IMR-90 (cell line): ENCODE data around the gene EXOC4. TPM values are rescaled to one million over a fixed set of nuclear protein-coding genes. Genes with fewer than 3 reads are reported as not detected.

Experiments used
- ATAC-seq: fragments of 200-7000 bp; cut with Tn5 transposase; 2 replicates; pipeline ENCODE4 v1.9.1; 2020; ENCODE audit warnings: low read depth, mild to moderate bottlenecking, moderate library complexity
- BruUV-seq: library from RNA; stranded (reverse); fragments of 400-500 nt; replicated peaks from 2 replicates; lab custom pipeline; 2021; lab: Mats Ljungman, UMichigan
- CTCF ChIA-PET: fragments of 300-600 bp; formaldehyde crosslinking; extraction: SDS; loops from one replicate; lab custom pipeline; 2021; ENCODE audit warnings: antibody characterized with exemption; lab: Yijun Ruan, JAX
- POLR2A ChIA-PET: fragments of 300-600 bp; sonication (Branson Sonifier 250); formaldehyde crosslinking; loops from one replicate; lab custom pipeline; 2022; ENCODE audit warnings: antibody characterized with exemption; ENCODE audit not compliant: unreplicated experiment; lab: Charles Lee
- DNase-seq: peaks from one replicate; pipeline ENCODE4 v3.0.0; 2013
- H2AFZ ChIP-seq: replicated peaks from 2 replicates; pipeline ENCODE3; 2013; ENCODE audit warnings: low read length, mild to moderate bottlenecking; ENCODE audit not compliant: poor library complexity
- H2AK5ac ChIP-seq: 2 replicates; pipeline ENCODE4 v1.6.1; 2013; ENCODE audit warnings: low read depth, low read length, inconsistent platforms
- H2AK9ac ChIP-seq: replicated peaks from 2 replicates; pipeline ENCODE3; 2013; ENCODE audit warnings: mild to moderate bottlenecking, low read depth, low read length, moderate library complexity; ENCODE audit not compliant: poor library complexity
- H2BK120ac ChIP-seq: 2 replicates; pipeline ENCODE4 v1.6.1; 2013; ENCODE audit warnings: low read depth, low read length, inconsistent platforms
- H2BK15ac ChIP-seq: 3 replicates; pipeline ENCODE4 v1.6.1; 2013; ENCODE audit warnings: low read depth, low read length, inconsistent platforms
- H2BK20ac ChIP-seq: 2 replicates; pipeline ENCODE4 v1.6.1; 2013; ENCODE audit warnings: low read depth, mild to moderate bottlenecking, inconsistent platforms, low read length, moderate library complexity
- H2BK5ac ChIP-seq: 2 replicates; pipeline ENCODE4 v1.6.1; 2013; ENCODE audit warnings: mild to moderate bottlenecking, low read depth, low read length, inconsistent platforms; ENCODE audit not compliant: poor library complexity, severe bottlenecking
- H3K14ac ChIP-seq: replicated peaks from 2 replicates; pipeline ENCODE4 v1.6.1; 2013; ENCODE audit warnings: low read depth, low read length, inconsistent platforms
- H3K18ac ChIP-seq: 2 replicates; pipeline ENCODE4 v1.6.1; 2013; ENCODE audit warnings: low read depth, low read length, control low read depth
- H3K23ac ChIP-seq: 2 replicates; pipeline ENCODE4 v1.6.1; 2013; ENCODE audit warnings: low read depth, low read length, inconsistent platforms
- H3K27ac ChIP-seq: 2 replicates; pipeline ENCODE4 v1.5.1; 2013; ENCODE audit warnings: mild to moderate bottlenecking, control low read depth, low read length; ENCODE audit not compliant: insufficient read depth
- H3K27me3 ChIP-seq: 2 replicates; pipeline ENCODE4 v1.6.1; 2013; ENCODE audit warnings: low read length; ENCODE audit not compliant: control insufficient read depth, insufficient read depth
- H3K36me3 ChIP-seq: 2 replicates; pipeline ENCODE4 v1.6.1; 2013; ENCODE audit warnings: low read length, mixed read lengths; ENCODE audit not compliant: control insufficient read depth, insufficient read depth
- H3K4ac ChIP-seq: 2 replicates; pipeline ENCODE4 v1.6.1; 2013; ENCODE audit warnings: low read depth, low read length, inconsistent platforms
- H3K4me1 ChIP-seq: 2 replicates; pipeline ENCODE4 v1.6.1; 2013; ENCODE audit warnings: low read length, mixed read lengths; ENCODE audit not compliant: control insufficient read depth, insufficient read depth
- H3K4me2 ChIP-seq: 2 replicates; pipeline ENCODE4 v1.6.1; 2013; ENCODE audit warnings: low read depth, mild to moderate bottlenecking, control low read depth, low read length, moderate library complexity
- H3K4me3 ChIP-seq: 2 replicates; pipeline ENCODE4 v1.5.1; 2013; ENCODE audit warnings: low read depth, mild to moderate bottlenecking, control low read depth, low read length, moderate library complexity; ENCODE audit not compliant: insufficient read depth
- H3K56ac ChIP-seq: 2 replicates; pipeline ENCODE4 v1.6.1; 2013; ENCODE audit warnings: low read length, inconsistent platforms; ENCODE audit not compliant: insufficient read depth; ENCODE audit errors: extremely low read depth
- H3K79me1 ChIP-seq, 2 experiments: 2 replicates each; pipeline ENCODE4 v1.6.1; 2013; ENCODE audit warnings: low read length in 2 of 2, inconsistent platforms in 1 of 2, low read depth in 1 of 2
- H3K9ac ChIP-seq: 2 replicates; pipeline ENCODE4 v1.6.1; 2013; ENCODE audit warnings: low read depth, low read length, control low read depth
- H3K9me1 ChIP-seq: 2 replicates; pipeline ENCODE4 v1.6.1; 2013; ENCODE audit warnings: low read length, inconsistent platforms; ENCODE audit not compliant: insufficient read depth
- H3K9me3 ChIP-seq: 2 replicates; pipeline ENCODE4 v1.6.1; 2013; ENCODE audit warnings: low read length; ENCODE audit not compliant: control insufficient read depth, insufficient read depth
- H4K20me1 ChIP-seq: 2 replicates; pipeline ENCODE4 v1.6.1; 2013; ENCODE audit warnings: low read length, inconsistent platforms; ENCODE audit not compliant: insufficient read depth
- H4K5ac ChIP-seq: 2 replicates; pipeline ENCODE4 v1.6.1; 2013; ENCODE audit warnings: mild to moderate bottlenecking, low read depth, low read length, control low read depth
- H4K8ac ChIP-seq, 2 experiments: 2 replicates each; pipeline ENCODE4 v1.6.1; 2013; ENCODE audit warnings: low read depth in 2 of 2, low read length in 2 of 2, control low read depth in 1 of 2, inconsistent platforms in 1 of 2
- H4K91ac ChIP-seq: 2 replicates; pipeline ENCODE4 v1.6.1; 2013; ENCODE audit warnings: low read depth, low read length, inconsistent platforms; ENCODE audit not compliant: insufficient read depth
- ELK1 ChIP-seq: fragments of 150-350 bp; IDR thresholded peaks from 2 replicates; pipeline ENCODE4 v1.6.1; 2016; ENCODE audit warnings: low read depth, mild to moderate bottlenecking, low read length, moderate library complexity, borderline replicate concordance
- MAFK ChIP-seq: IDR thresholded peaks from 2 replicates; pipeline ENCODE4 v1.6.1; 2012; ENCODE audit warnings: low read depth, low read length, improper control_type of control experiment
- MAZ ChIP-seq: IDR thresholded peaks from 2 replicates; pipeline ENCODE4 v1.6.1; 2012; ENCODE audit warnings: low read depth, mild to moderate bottlenecking, low read length, improper control_type of control experiment, moderate library complexity, borderline replicate concordance
- NFE2L2 ChIP-seq: fragments of 150-350 bp; IDR thresholded peaks from 2 replicates; pipeline ENCODE4 v1.6.1; 2016; ENCODE audit warnings: low read depth, mild to moderate bottlenecking, low read length
- WGBS, 2 experiments: methylation state at CpG; one replicate each; pipeline versions ENCODE4 v1.1.5 to v1.1.7; 2013; ENCODE audit warnings: missing lambda C conversion rate in 2 of 2; ENCODE audit not compliant: insufficient read length in 1 of 2; ENCODE audit errors: extremely low coverage in 2 of 2; 5-methylcytosine and 5-hydroxymethylcytosine counted together
- dilution Hi-C: fragments of 300-500 bp; cut with HindIII; formaldehyde crosslinking; loops from one replicate; pipeline ENCODE4 v1.14.3; 2018; ENCODE audit warnings: low sequenced_read_pairs; ENCODE audit not compliant: unreplicated experiment
- in situ Hi-C: fragments of 300-500 bp; cut with MboI; formaldehyde crosslinking; loops from 3 replicates; pipeline ENCODE4 v1.14.3; 2019; ENCODE audit warnings: low sequenced_read_pairs, inconsistent platforms, mixed read lengths
- intact Hi-C: fragments of 100-400 bp; cut with micrococcal nuclease; formaldehyde crosslinking; loops from 2 replicates; pipeline ENCODE4 v1.10.0; 2022
- polyA plus RNA-seq, 3 experiments: library from polyadenylated mRNA; depleted of rRNA; stranded (reverse); fragments of >200 nt; gene quantifications; 2 replicates each; pipeline ENCODE4 v1.2.3, GENCODE V29; 2012; ENCODE audit warnings: low replicate concordance in 1 of 3
- total RNA-seq: library from RNA; depleted of rRNA; stranded (reverse); fragments of >200 nt; gene quantifications from 2 replicates; pipeline ENCODE4 v1.2.3, GENCODE V29; 2012

Gene EXOC4
- total and polyA plus RNA-seq, 2 of the 4 experiments (the other 2 are of a cell fraction): 25.4 to 94.6 TPM

- Histone ChIP-seq H3K18ac (no peak overlapping the region), H2BK120ac (no peak overlapping the region), H3K9me3 (no peaks in the 10 kb centered on the region), H3K4me1 (no peaks in the 10 kb centered on the region), H2BK20ac (no peak overlapping the region), H4K20me1 (no peaks in the 10 kb centered on the region), H3K4me3 (no peak overlapping the region), H2BK5ac (no peak overlapping the region), H2BK15ac (no peak overlapping the region), H3K79me1 (no peaks in the 10 kb centered on the region; a peak in 1 of 4 replicates), H2AK9ac (no peak overlapping the region), H3K9me1 (peaks cover 2% of the 10 kb centered on the region; the same call in 1 of the 2 replicates), H4K5ac (no peak overlapping the region), H3K14ac (no peak overlapping the region), H4K91ac (no peak overlapping the region), H2AFZ (no peak overlapping the region), H3K27me3 (no peaks in the 10 kb centered on the region), H3K36me3 (no peaks in the 10 kb centered on the region), H3K4ac (no peak overlapping the region), H3K4me2 (no peak overlapping the region), H3K23ac (no peak overlapping the region), H3K9ac (no peak overlapping the region), H3K27ac (no peak overlapping the region), H2AK5ac (no peak overlapping the region), H4K8ac (no peak overlapping the region), H3K56ac (no peak overlapping the region)
- ChIA-PET CTCF (no interaction called here), POLR2A (no interaction called here)
- ATAC-seq (no peak), DNase-seq (no peak)
- dilution Hi-C loops: no loop called here
- no TSS peak for BruUV-seq
- intact Hi-C loops: no loop called here
- WGBS, 2 experiments: no CpG with 5 or more reads among the region's 3 CpGs
- TF ChIP-seq ELK1 (no peak), NFE2L2 (no peak), MAZ (no peak), MAFK (no peak)
- in situ Hi-C loops: loop anchor here (25.0 kb wide), 2 partner anchors 731 to 1131 kb away; no protein-coding TSS in a partner anchor
Observed at GRCh38 chr7:133442818-133443217, 189.9 kb downstream of the EXOC4 start.
